H54 (cell line): ENCODE measurements around the gene OR52B6.

Experiments
- DNase-seq: peaks from one replicate; pipeline ENCODE4 v3.0.0; 2011; ENCODE audit warnings: low spot score, mixed read lengths; ENCODE audit not compliant: insufficient read length
- FAIRE-seq: peaks from 3 replicates; lab custom pipeline; 2011; peaks lifted over from hg19 to GRCh38; lab: Jason Lieb, UNC
- POLR2A ChIP-seq: IDR thresholded peaks from 2 replicates; pipeline ENCODE4 v1.6.1; 2011; ENCODE audit warnings: low read depth, mild to moderate bottlenecking, low read length

The OR52B6 gene

DNA sequence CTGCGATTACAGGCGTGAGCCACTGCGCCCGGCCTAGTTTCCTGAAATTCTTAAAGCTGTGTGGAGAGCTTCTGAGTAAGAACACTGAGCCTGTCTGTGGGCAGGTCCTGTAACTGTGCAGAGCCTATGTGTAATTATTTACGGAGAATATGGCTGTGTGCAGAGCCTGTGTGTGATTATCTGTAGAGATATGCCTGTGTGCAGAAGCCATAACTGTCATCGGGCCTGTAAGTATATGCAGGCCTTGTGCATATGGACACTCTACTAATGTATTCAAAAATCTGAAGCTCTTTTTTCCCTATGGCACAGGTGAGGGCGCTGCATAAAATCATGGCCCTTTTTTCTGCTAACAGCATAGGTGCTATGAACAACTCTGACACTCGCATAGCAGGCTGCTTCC, at the start of gene OR52B6:
Gene OR52B6 (plus strand): TSS at position 301 of the 400 bp plus-strand sequence. CDS start 0 bp downstream, at position 301.
- DNase-seq = no peak
- no peak for TF ChIP-seq POLR2A
- FAIRE-seq = no peak

GRCh38 chr11:5531053-5531831, 49.4 kb upstream of the OR52B6 start:
- no peak for TF ChIP-seq POLR2A
- FAIRE-seq (no peak), DNase-seq (no peak)

GRCh38 chr11:5534046-5534445, 46.6 kb upstream of the OR52B6 start:
- no peak for TF ChIP-seq POLR2A
- FAIRE-seq (no peak), DNase-seq (no peak)

DNA sequence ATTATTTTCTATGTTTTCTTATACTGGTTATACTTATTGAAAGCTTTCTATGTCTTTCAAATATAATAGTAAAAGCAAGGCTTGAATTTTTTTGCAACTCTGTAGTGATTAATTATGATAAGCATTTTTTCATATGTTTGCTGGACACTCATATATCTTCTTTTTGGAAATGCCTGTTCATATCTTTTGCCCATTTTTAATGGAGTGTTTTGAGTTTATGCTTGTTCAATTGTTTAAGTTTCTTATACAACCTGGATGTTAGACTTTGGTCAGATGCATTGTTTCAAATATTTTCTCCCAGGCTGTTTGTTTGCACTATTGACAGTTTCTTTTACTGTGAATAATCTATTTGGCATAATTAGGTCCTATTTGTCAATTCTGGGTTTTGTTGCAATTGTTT, 44.2 kb upstream of the OR52B6 start:
- no peak for DNase-seq
- TF ChIP-seq POLR2A = no peak
- no peak for FAIRE-seq

DNA sequence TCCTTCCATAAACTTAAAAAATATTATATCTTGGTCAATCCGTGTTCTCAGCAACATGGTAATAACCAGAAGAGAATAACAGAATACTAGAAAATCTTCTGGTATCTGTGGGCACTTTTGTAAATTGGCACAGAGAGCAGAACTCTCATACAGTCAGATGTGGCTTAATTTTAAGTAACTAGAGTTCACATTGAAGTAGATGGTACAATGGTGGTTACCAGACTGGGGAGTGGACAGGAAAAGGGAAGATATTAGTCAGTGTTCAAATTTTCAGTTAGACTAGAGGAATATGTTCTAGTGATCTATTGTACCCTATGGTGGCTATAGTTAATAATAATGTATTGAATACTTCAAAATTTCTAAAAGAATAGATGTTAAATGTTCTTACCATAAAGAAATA, 39.2 kb upstream of the OR52B6 start:
- TF ChIP-seq POLR2A = no peak
- FAIRE-seq = peak; percentile 45
- no peak for DNase-seq

GRCh38 chr11:5546457-5546856, 34.2 kb upstream of the OR52B6 start:
- no peak for TF ChIP-seq POLR2A
- DNase-seq = no peak
- FAIRE-seq = peak; percentile 48

- FAIRE-seq (no peak), DNase-seq (no peak)
- no peak for TF ChIP-seq POLR2A
Observed at GRCh38 chr11:5547982-5548381, 32.7 kb upstream of the OR52B6 start.

DNA sequence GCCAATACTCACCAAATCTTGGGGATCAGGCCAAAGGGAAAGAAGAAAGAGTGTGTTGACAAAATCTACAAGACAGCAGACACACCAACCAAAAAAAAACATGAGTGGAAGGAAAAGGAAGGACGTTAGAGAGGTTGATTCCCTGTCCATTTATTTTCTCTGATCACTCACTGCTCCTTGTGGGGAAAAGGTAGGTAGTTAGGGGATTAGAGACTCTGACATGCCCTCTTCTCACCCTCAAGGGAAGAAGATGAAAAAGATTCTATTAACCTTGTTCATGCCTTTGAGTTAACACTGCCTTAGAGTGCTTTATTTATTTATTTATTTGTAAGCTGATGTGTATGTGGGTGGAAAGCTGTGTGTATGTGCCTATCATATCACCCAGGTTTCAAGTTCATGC, 32.2 kb upstream of the OR52B6 start, which contains the start of gene OR52H1:
Gene OR52H1 (minus strand): TSS at position 101 of the 400 bp plus-strand sequence. CDS start 3,035 bp downstream, outside the sequence.
- no peak for TF ChIP-seq POLR2A
- FAIRE-seq = no peak
- no peak for DNase-seq

- peak; percentile 99 for FAIRE-seq
- DNase-seq = peak; percentile 39
- no peak for TF ChIP-seq POLR2A
Observed at GRCh38 chr11:5550440-5551095, 30.1 kb upstream of the OR52B6 start.

DNA sequence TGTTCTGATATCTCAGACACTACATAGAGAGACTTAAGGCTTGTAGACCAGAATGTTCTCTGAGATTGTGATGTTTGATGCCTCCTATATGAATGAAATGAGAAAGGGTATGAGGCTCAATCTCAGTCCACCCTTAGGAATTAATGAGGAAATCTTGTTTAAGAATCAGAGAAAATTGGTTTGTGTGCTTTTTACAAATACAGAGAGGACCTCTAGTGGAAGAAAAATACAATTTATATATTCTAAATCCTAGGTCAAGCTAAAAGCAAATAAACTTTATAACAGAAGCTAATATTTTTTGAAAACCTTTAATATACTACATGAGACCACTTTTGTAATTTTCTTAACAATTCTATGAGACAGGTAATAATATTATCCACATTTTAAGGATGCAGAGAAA, 27.3 kb upstream of the OR52B6 start:
- TF ChIP-seq POLR2A = no peak
- FAIRE-seq (no peak), DNase-seq (no peak)

DNA sequence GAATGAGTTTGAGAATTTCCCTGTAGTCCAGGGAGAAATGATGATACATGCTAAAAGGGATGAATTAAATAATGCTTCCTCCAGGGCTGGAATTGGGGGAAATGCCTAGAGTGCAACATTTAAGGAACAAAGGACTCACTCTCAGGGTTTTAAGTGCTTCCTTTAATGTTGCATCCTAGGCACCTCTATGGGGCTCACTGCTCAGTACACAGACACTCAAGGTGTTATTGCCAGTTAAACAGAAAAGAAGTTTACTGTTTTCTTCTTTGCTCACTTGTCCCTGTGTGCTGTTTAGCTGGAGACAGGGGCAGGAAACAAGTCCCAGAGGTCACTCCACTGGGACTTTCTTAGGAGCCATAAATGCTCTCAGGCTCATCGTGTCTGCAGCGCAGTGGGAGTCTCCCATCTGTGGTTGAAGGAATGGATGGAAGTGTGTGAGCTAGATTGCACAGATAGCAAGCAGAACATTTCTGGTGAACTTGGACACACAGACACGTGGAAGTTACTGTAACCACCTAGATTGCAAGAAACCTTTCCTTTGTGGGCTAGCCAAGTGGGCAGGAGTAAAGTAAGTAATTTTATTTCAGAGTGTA, 24.0 kb upstream of the OR52B6 start:
- DNase-seq (no peak), FAIRE-seq (no peak)
- no peak for TF ChIP-seq POLR2A

GRCh38 chr11:5557751-5558150, 22.9 kb upstream of the OR52B6 start:
- FAIRE-seq (no peak), DNase-seq (no peak)
- TF ChIP-seq POLR2A = no peak

DNA sequence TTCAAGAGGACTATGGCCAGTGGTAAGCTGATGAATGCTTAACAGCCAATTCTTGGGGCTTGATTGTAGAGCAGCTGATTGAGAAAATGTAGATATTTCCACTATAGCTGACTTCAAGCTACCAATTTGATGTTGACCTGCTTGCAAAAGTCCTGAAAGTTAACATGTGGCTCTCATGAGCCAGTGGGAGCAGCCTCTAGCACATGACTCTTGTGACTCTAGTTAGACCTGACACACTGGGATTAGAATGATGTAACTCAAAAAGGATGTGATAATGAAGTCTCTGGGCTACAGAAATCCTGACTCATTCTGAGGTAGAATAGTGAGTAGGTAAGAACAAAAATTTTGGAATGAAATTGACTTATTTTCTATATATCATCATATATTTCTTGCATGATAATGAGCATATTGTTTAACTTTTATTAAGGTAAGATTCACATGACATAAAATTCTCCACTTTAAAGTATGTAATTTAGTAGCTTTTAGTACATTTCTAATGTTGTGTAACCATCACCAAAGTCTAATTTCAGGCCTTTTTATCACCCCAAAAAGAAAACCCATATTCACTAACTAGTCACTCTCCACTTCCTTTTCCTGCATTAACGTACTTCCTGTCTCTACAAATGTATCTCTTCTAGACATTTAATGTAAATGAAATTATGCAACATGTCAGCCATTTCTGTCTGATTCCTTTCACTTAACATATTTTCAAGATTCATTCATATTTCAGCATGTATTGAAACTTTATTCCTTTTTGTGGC, 16.2 kb upstream of the OR52B6 start:
- FAIRE-seq (peak; percentile 77), DNase-seq (no peak)
- TF ChIP-seq POLR2A = no peak
